GM12878 (cell line): Measurements from ENCODE around the gene STK10. TPM values are rescaled to one million over a fixed set of nuclear protein-coding genes. Genes with fewer than 3 reads are reported as not detected.
A peak's percentile ranks its signal among the peaks of the same experiment; 100 is the strongest.

Experiments used
- ASH2L ChIP-seq: fragments of 300-600, 200-600 bp; sonication (generic); IDR thresholded peaks from 2 replicates; pipeline ENCODE4 v1.6.1; 2017; ENCODE audit warnings: low read depth, mild to moderate bottlenecking, borderline replicate concordance
- ATF7 ChIP-seq: fragments of 450-650 bp; IDR thresholded peaks from 2 replicates; pipeline ENCODE4 v1.6.1; 2016; ENCODE audit warnings: low read depth, mild to moderate bottlenecking
- CBX3 ChIP-seq: fragments of 200-600 bp; sonication (generic); IDR thresholded peaks from 2 replicates; pipeline ENCODE4 v1.6.1; 2016; ENCODE audit warnings: low read depth, borderline replicate concordance
- FOXM1 ChIP-seq: IDR thresholded peaks from 2 replicates; pipeline ENCODE4 v1.6.1; 2012; ENCODE audit warnings: low read depth, mild to moderate bottlenecking, inconsistent platforms, low read length, moderate library complexity
- HCFC1 ChIP-seq: fragments of 150-350 bp; IDR thresholded peaks from 2 replicates; pipeline ENCODE4 v1.6.1; 2014; ENCODE audit warnings: low read length
- HDAC2 ChIP-seq: fragments of 200-600 bp; sonication (generic); IDR thresholded peaks from 2 replicates; pipeline ENCODE4 v1.6.1; 2017
- IKZF2 ChIP-seq, 2 experiments: fragments of 450-650 bp; IDR thresholded peaks; 2 replicates each; pipeline ENCODE4 v1.6.1; 2017; ENCODE audit warnings: mild to moderate bottlenecking in 2 of 2, moderate library complexity in 2 of 2
- JUNB ChIP-seq: IDR thresholded peaks from 2 replicates; pipeline ENCODE4 v1.6.1; 2016; ENCODE audit warnings: antibody characterized with exemption, mild to moderate bottlenecking
- MLLT1 ChIP-seq: fragments of 450-650 bp; IDR thresholded peaks from 2 replicates; pipeline ENCODE4 v1.6.1; 2016; ENCODE audit warnings: mild to moderate bottlenecking
- NBN ChIP-seq: fragments of 450-650 bp; IDR thresholded peaks from 2 replicates; pipeline ENCODE4 v1.6.1; 2016
- NFYA ChIP-seq: IDR thresholded peaks from 2 replicates; pipeline ENCODE4 v1.6.1; 2011; ENCODE audit warnings: low read depth, mild to moderate bottlenecking, low read length, improper control_type of control experiment, borderline replicate concordance
- NR2C1 ChIP-seq: fragments of 450-650 bp; IDR thresholded peaks from 2 replicates; pipeline ENCODE4 v1.6.1; 2017; ENCODE audit warnings: antibody characterized with exemption, mild to moderate bottlenecking, moderate library complexity
- RCOR1 ChIP-seq: conservative IDR thresholded peaks from 2 replicates; pipeline ENCODE4 v1.6.1; 2012; ENCODE audit warnings: low read depth, low read length, improper control_type of control experiment
- RUNX3 ChIP-seq: IDR thresholded peaks from 2 replicates; pipeline ENCODE4 v1.6.1; 2012; ENCODE audit warnings: low read length, inconsistent platforms
- SKIL ChIP-seq: fragments of 450-650 bp; IDR thresholded peaks from 2 replicates; pipeline ENCODE4 v1.6.1; 2017; ENCODE audit warnings: mild to moderate bottlenecking, low read depth, inconsistent platforms; ENCODE audit not compliant: poor library complexity, severe bottlenecking
- SMC3 ChIP-seq: IDR thresholded peaks from 2 replicates; pipeline ENCODE4 v1.6.1; 2011; ENCODE audit warnings: low read length, improper control_type of control experiment, borderline replicate concordance
- TBL1XR1 ChIP-seq: IDR thresholded peaks from 2 replicates; pipeline ENCODE4 v1.6.1; 2012; ENCODE audit warnings: low read depth, low read length, improper control_type of control experiment
- ZBTB40 ChIP-seq: fragments of 450-650 bp; IDR thresholded peaks from 2 replicates; pipeline ENCODE4 v1.6.1; 2016; ENCODE audit warnings: mild to moderate bottlenecking, moderate library complexity, borderline replicate concordance
- ZNF217 ChIP-seq: fragments of 450-650 bp; IDR thresholded peaks from 2 replicates; pipeline ENCODE4 v1.6.1; 2017; ENCODE audit warnings: antibody characterized with exemption, mild to moderate bottlenecking
- ZNF24 ChIP-seq: fragments of 450-650 bp; IDR thresholded peaks from 2 replicates; pipeline ENCODE4 v1.6.1; 2017; ENCODE audit warnings: antibody characterized with exemption, mild to moderate bottlenecking
- ZSCAN29 ChIP-seq: fragments of 450-650 bp; IDR thresholded peaks from 2 replicates; pipeline ENCODE4 v1.6.1; 2017; ENCODE audit warnings: mild to moderate bottlenecking, moderate library complexity
- polyA plus RNA-seq, 11 experiments: library from polyadenylated mRNA; depleted of rRNA in 4 of 11; unstranded in 6 of 11; stranded (reverse) in 5 of 11; fragments of >200 nt; fragmentation: Nextera tagmentation in 4 of 11; fragmentation: Illumina TruSeq in 1 of 11; extraction: Ambion mirVana in 4 of 11; extraction: Trizol in 1 of 11; gene quantifications; 1 replicate in 1 of 11; 2 replicates in 10 of 11; pipeline versions ENCODE4 v1.2.1 to v1.2.3, GENCODE V29; 2011 to 2016; ENCODE audit warnings: inconsistent platforms in 2 of 11, missing spikeins in 2 of 11, low read depth in 1 of 11
- total RNA-seq, 4 experiments: library from RNA; depleted of rRNA in 3 of 4; stranded (reverse); fragments of >200 nt in 3 of 4; fragmentation: Illumina TruSeq in 1 of 4; extraction: Trizol in 1 of 4; gene quantifications; 2 replicates each; pipeline versions ENCODE4 v1.2.1 to v1.2.3, GENCODE V29; 2013 to 2021

STK10 gene
- total and polyA plus RNA-seq, 10 of the 15 experiments (the other 5 are each of a cell fraction or from before 2014, with no cell fraction given) = 14.2 to 96.4 (median 50.6) TPM

GRCh38 chr5:172178991-172179989 lies 8.7 kb downstream of the STK10 start (continued):
- TF ChIP-seq RUNX3 = no peak
- no peak; the same call in 1 of the 2 replicates for TF ChIP-seq MLLT1
- TF ChIP-seq HCFC1 = no peak
- peak; percentile 52; the same call in 1 of the 2 replicates for TF ChIP-seq ZNF217
- 0 out of 2 replicates have a peak, but pooled peaks have one; percentile 22 for TF ChIP-seq NBN
- TF ChIP-seq ZSCAN29 = no peak
- peak; percentile 89 to 90 for TF ChIP-seq IKZF2 (IDR thresholded peaks at IDR 0.05)
- TF ChIP-seq ATF7 = no peak; the same call in 1 of the 2 replicates
- TF ChIP-seq RCOR1 = no peak
- TF ChIP-seq FOXM1 = no peak
- TF ChIP-seq ZBTB40 = peak; percentile 58; the same call in 1 of the 2 replicates
- 0 out of 2 replicates have a peak, but pooled peaks have one; percentile 61 for TF ChIP-seq TBL1XR1
- no peak for TF ChIP-seq HDAC2
- TF ChIP-seq CBX3 = no peak
- TF ChIP-seq ASH2L = peak; percentile 70; the same call in 1 of the 2 replicates
- TF ChIP-seq JUNB = no peak; the same call in 1 of the 2 replicates
- peak; percentile 60 for TF ChIP-seq SKIL
- TF ChIP-seq NFYA = no peak
- peak; percentile 12; the same call in 1 of the 2 replicates for TF ChIP-seq SMC3
- TF ChIP-seq NR2C1 = no peak
- no peak for TF ChIP-seq ZNF24
